GM12891 (cell line): ENCODE data around the gene SMC4.

Experiments
- DNase-seq: peaks from one replicate; pipeline ENCODE4 v3.0.0; 2011; ENCODE audit warnings: low spot score; ENCODE audit not compliant: insufficient read length
- FAIRE-seq: peaks from 2 replicates; lab custom pipeline; 2011; peaks lifted over from hg19 to GRCh38; lab: Jason Lieb, UNC
- PAX5 ChIP-seq: IDR thresholded peaks from 2 replicates; pipeline ENCODE4 v1.6.1; 2011; ENCODE audit warnings: low read length, moderate library complexity, mild to moderate bottlenecking; ENCODE audit not compliant: insufficient read depth, severe bottlenecking
- POLR2A ChIP-seq: IDR thresholded peaks from 2 replicates; pipeline ENCODE4 v1.6.1; 2011; ENCODE audit warnings: low read depth, low read length, control low read depth
- POLR2AphosphoS5 ChIP-seq: IDR thresholded peaks from 2 replicates; pipeline ENCODE4 v1.6.1; 2011; ENCODE audit warnings: low read depth, low read length, control low read depth
- POU2F2 ChIP-seq: IDR thresholded peaks from 2 replicates; pipeline ENCODE4 v1.6.1; 2011; ENCODE audit warnings: low read depth, mild to moderate bottlenecking, control low read depth, low read length, moderate library complexity
- SPI1 ChIP-seq: IDR thresholded peaks from 2 replicates; pipeline ENCODE4 v1.6.1; 2011; ENCODE audit warnings: low read depth, low read length, control low read depth
- TAF1 ChIP-seq: IDR thresholded peaks from 2 replicates; pipeline ENCODE4 v1.6.1; 2011; ENCODE audit warnings: low read depth, low read length, control low read depth

Gene SMC4

GRCh38 chr3:160454995-160455394 lies 55.5 kb downstream of the SMC4 start:
- no peak for FAIRE-seq
- no peak for TF ChIP-seq SPI1
- no peak for TF ChIP-seq TAF1
- no peak for TF ChIP-seq POU2F2
- no peak for TF ChIP-seq PAX5
- TF ChIP-seq POLR2A: no peak
- no peak for DNase-seq

- TF ChIP-seq PAX5: no peak
- TF ChIP-seq TAF1: no peak
- no peak for TF ChIP-seq POLR2AphosphoS5
- no peak for TF ChIP-seq POLR2A
- no peak for TF ChIP-seq SPI1
- TF ChIP-seq POU2F2: no peak
Measured at GRCh38 chr3:160455846-160456245, 56.4 kb downstream of the SMC4 start.

GRCh38 chr3:160458151-160458550 lies 58.7 kb downstream of the SMC4 start:
- no peak for FAIRE-seq
- DNase-seq: no peak
- TF ChIP-seq SPI1 (no peak), POU2F2 (no peak), TAF1 (no peak), POLR2AphosphoS5 (no peak), PAX5 (no peak), POLR2A (no peak)

More at GRCh38 chr3:160455846-160456245, 56.4 kb downstream of the SMC4 start:
- DNase-seq: no peak
- no peak for FAIRE-seq

- no peak for FAIRE-seq
- DNase-seq: no peak
- TF ChIP-seq TAF1 (no peak), SPI1 (no peak), POU2F2 (no peak), POLR2A (no peak), POLR2AphosphoS5 (no peak), PAX5 (no peak)
Measured at GRCh38 chr3:160459450-160459970, 60.1 kb downstream of the SMC4 start.

GRCh38 chr3:160460033-160460432 lies 60.6 kb downstream of the SMC4 start:
- no peak for FAIRE-seq
- no peak for TF ChIP-seq POLR2A
- TF ChIP-seq POLR2AphosphoS5: no peak
- no peak for TF ChIP-seq POU2F2
- no peak for TF ChIP-seq SPI1
- TF ChIP-seq TAF1: no peak
- no peak for TF ChIP-seq PAX5

GRCh38 chr3:160464321-160464720 lies 64.9 kb downstream of the SMC4 start:
- DNase-seq: no peak
- FAIRE-seq: no peak
- no peak for TF ChIP-seq POLR2A
- TF ChIP-seq POLR2AphosphoS5: no peak
- no peak for TF ChIP-seq POU2F2
- no peak for TF ChIP-seq TAF1
- TF ChIP-seq SPI1: no peak
- TF ChIP-seq PAX5: no peak

More at GRCh38 chr3:160460033-160460432, 60.6 kb downstream of the SMC4 start:
- DNase-seq: no peak

GRCh38 chr3:160464971-160465370 lies 65.5 kb downstream of the SMC4 start:
- no peak for TF ChIP-seq POLR2AphosphoS5
- no peak for TF ChIP-seq SPI1
- TF ChIP-seq PAX5: no peak
- no peak for TF ChIP-seq TAF1
- TF ChIP-seq POLR2A: no peak
- TF ChIP-seq POU2F2: no peak
- FAIRE-seq: no peak

GRCh38 chr3:160470181-160470580 lies 70.7 kb downstream of the SMC4 start:
- DNase-seq: no peak
- no peak for TF ChIP-seq PAX5
- no peak for TF ChIP-seq POLR2AphosphoS5
- TF ChIP-seq SPI1: no peak
- no peak for TF ChIP-seq POU2F2
- TF ChIP-seq POLR2A: no peak
- TF ChIP-seq TAF1: no peak
- FAIRE-seq: no peak

More at GRCh38 chr3:160464971-160465370, 65.5 kb downstream of the SMC4 start:
- DNase-seq: no peak

- DNase-seq (no peak), FAIRE-seq (no peak)
Measured at GRCh38 chr3:160471892-160472291, 72.4 kb downstream of the SMC4 start.

More at GRCh38 chr3:160471892-160472291, 72.4 kb downstream of the SMC4 start:
- TF ChIP-seq PAX5 (no peak), POU2F2 (no peak), SPI1 (no peak), TAF1 (no peak), POLR2AphosphoS5 (no peak), POLR2A (no peak)
